Stimulated activated CD4-positive, alpha-beta T cell treated with anti-CD3 and anti-CD28 coated beads, TNF-alpha, amount 100 ng/mL, for 1 hour (primary cell): ENCODE results near the gene TTLL11.

Experiments used
- DNase-seq, 3 donors: peaks; one replicate each; pipeline ENCODE4 v3.0.0-alpha.2; 2020; ENCODE audit warnings: low read depth in 3 of 3, low spot score in 1 of 3

Gene TTLL11

DNA sequence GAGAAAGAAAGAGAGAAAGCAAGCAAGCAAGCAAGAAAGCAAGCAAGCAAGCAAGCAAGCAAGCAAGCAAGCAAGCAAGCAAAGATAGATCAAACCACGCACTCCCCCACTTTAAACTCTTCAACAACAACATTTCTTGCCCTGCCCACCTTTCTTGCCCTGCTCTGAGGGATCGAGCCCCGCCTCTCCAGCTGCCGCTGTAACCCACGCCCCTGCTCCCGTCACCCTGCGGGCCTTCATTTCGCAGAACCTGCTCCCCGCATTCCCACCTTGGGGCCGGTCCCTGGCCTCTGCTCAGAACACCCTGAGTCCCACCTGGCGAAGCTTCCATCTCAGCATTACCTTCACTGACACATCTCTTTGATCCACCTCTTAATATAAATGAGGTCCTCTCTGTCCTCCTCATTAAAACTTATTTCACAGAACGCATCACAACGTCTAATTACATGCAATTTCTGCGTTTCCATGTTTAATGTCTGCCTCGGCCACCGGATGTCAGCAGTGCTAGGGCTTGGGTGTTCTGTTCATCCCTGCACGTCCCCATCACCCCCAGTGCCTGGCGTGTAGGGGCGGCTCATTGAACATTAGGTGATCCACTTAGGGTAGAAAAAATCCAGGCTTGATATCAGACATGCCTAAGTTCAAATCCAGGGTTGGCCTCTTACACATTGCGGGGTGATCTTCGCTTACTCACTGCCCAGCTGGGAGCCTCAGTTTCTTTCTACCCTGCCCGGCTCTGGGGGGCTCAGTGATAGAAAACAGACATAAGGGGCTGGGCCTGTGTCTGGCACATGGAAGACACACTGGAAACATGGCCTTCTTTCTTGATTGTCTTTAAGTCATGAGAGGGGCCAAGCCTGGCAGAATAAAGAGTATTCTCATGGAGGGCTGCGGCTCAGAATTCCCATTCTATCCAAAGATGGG lies 254.1 kb downstream of the TTLL11 start:
- DNase-seq, result no peak

DNA sequence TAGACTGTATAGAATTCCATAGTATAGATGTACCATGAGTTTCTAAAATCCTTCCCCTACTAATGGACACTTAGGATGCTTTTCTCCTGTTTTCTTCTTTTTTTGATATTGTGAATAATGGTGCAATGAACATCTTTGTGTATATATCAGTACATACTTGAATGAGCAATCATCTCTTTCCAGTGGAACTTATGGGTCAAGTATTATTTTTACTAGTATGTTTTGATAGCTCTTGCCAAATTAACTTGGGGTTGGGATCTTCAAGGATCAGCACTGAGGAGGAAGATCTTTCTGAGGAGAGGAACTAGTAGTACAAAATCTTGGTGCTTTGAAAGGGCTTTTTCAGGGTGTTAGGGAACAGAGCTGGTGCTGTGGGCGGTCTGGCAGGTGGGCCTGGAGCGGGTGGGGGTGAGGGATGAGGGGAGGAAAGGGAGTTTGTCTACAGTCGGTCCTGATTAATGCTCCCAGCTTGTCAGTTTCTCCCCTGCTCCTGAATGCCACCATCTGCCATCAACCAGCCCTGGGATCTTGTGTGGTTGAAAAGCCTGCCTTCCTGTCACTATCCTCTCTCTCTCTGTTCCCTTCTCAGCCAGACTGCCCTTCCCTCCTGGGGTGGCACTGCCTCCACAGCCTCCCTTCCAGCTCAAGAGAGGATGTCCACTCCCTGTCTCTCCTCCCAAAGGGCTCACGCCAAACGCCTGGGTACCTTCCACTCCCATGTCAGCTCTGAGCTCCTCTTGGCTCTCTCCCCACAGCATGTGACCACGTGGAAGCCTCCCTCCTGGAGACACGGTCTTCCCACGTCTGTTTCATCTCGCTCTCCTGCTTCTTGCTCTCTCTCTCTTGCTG lies 255.8 kb downstream of the TTLL11 start:
- no peak for DNase-seq

DNA sequence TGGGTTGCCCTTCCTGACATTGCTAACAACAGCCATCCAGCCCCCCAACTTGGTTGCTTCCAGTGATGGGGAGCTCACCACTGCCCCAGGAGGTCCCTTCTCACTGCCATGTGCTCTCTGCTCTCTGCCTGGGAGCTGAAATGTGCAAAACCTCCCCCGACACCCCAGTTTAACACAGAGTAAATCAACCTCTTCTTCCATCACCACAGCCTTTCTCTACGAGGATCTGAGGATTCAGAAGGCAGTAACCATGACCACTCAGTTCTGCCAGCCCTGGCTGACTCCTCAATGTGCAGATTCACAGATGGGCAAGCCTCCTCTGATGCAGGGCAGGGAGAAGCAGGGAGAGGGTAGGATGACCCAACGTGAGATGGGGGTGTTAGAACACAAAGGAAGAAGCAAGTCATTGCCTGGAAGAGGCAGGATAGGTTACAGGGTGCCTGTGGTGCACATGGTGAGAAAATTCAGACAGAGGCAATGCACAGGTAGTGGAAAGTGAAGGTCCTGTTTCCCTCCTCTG lies 256.7 kb downstream of the TTLL11 start:
- no peak for DNase-seq

DNA sequence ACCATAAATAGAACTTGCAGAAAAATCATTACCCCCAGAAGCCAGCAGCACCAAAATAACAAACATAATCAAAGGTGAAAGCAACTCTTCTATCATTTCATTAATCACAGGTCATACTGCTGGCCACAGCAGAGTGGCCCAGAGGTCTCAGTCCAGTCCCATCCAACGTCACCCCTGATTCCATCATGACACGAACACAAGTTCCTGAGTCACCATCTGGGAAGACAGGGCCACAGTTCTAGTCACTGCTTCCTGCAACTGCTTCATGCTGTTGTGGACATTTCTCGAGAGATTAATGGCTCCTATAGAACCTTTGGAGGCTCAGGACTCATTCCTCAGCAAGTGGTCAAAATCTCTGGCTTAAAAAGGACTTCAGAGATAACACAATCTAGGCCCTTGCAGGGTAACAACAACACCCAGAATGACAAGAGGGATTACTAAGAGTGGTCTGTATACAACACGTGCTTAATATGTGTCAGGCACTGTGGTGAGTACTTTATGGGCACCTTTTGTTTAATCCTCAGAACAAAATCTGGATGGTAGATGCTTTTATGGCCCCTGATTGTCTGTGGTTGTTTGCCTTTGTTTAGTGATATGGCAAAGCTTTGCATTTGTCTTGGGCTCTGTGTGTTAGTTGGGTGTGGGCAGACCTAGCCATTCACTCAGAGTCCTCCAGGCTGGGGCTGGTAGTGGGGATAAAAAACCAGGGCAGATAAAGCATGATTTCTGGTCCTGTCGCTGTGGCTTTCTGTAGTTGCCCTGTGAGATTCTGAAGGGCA lies 257.3 kb downstream of the TTLL11 start:
- DNase-seq, result no peak

- no peak for DNase-seq
Observed at GRCh38 chr9:121833061-121833460, 260.0 kb downstream of the TTLL11 start.

- DNase-seq, result no peak
Observed at GRCh38 chr9:121831869-121832268, 261.2 kb downstream of the TTLL11 start.

DNA sequence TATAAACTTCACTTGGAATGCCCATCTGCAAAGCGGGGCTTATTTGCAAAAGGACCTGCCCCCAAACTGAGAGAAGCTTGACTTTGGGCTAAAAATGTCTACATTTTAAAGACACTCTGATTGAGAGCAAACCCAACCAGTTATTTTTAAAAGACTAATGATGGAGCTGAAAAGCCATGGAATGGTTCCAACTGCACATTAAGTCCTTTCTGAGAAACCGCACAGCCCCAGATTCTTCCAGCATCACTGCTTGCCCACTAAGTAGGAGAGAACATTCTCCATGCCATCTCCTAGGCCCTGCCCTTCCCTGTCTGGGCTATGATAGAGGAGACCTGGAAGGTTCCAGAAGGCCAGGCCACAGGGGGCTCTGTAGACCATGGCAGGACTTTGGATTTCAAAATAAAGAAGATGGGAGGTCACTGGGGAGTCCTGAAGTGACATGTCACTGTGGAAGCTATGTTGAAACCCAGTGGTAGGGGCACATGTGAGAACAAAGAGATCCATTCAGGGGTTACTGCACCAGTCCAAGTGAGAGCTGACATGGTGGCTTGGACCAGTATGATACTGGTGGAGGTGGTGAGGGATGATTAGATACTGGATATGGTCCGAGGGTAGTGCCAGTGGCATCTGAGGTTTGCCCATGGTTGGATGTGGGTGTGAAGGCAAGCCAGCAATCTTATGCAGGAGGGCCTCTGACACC lies 262.5 kb downstream of the TTLL11 start:
- DNase-seq, result no peak

- no peak for DNase-seq
Observed at GRCh38 chr9:121827251-121827967, 265.7 kb downstream of the TTLL11 start.

DNA sequence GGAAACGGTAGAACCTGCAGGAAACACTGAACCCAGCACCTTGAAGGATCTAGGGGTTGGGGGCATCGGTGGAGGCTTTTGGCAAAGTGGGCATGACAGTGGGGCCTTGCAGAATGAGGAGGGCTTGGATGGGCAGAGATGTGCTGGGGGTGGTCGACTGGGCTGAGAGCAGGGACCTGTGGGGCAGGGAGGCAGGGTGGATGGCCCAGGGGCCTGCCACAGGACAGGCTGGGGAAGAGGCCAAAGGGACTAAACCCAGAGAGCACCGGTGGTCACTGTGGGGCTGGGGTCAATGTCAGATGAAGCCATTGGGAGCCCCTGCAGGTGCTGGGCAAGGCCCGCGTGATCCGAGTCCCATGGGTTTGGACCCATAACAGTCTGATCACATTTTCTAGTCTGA lies 266.4 kb downstream of the TTLL11 start:
- DNase-seq, result no peak

DNA sequence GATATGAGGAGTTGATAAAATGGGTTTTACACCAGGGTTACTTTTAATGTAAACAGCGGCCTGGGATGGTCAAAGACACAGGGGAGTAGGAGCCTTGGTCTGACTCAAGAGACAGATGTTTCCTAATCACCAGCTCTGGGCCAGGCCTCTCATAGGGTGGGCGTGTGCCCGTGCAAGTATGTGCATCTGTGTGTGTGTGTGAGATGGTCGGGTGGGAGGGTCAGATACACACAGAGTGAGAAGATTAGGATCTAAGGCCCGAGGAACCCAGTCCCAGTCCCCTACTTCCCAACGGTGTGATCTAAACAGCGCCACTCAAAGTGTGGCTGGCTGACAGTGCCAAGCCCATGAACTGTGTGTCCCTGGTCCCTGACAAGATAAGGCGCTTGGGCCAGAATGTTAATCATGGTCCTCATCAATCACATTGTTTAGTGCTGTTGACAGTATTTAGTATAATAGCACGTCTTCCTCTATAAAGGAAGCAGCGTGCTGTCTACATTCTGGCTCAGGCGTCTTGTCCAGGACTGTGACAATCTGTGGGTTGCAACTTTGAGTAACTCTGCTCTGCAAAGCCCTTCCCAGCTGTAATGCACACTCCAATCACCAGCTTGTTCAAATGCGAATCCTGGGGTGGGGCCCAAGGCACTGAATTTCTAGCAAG lies 267.9 kb downstream of the TTLL11 start:
- DNase-seq, result no peak

- no peak for DNase-seq
Observed at GRCh38 chr9:121824651-121825030, 268.5 kb downstream of the TTLL11 start.

DNA sequence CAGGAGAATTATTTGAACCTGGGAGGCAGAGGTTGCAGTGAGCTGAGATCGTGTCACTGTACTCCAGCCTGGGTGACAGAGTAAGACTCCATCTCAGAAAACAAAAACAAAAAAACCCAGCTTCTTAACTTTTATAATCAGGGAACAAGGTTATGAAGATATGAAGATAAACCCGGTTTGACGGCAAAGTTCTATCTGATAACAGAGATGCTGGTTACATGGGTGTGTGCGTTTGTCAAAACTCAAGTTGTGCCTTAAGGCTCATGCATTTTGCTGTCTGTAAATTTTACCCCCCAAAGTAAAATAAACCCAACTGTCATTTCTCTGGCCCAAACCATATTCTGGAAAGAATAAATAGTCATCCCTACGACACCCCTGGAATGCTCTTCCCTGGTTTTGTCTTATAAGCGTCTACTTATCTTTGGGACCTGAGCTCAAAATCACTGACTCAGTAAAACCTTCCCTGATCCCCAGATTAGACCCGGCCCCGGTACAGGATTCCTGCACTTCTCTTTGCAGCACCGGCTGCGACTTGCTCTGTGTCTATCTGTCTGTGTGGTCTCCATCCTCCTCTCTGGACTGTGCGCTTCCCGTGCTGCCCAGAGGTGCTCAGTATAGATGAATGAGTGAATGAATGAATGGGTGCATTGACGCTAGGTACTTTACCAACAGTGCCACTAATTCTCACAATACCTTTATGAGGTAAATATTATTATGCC lies 269.5 kb downstream of the TTLL11 start:
- DNase-seq, result no peak

GRCh38 chr9:121822093-121823085 lies 270.7 kb downstream of the TTLL11 start:
- no peak for DNase-seq

- DNase-seq, result no peak
Observed at GRCh38 chr9:121821326-121821725, 271.8 kb downstream of the TTLL11 start.

DNA sequence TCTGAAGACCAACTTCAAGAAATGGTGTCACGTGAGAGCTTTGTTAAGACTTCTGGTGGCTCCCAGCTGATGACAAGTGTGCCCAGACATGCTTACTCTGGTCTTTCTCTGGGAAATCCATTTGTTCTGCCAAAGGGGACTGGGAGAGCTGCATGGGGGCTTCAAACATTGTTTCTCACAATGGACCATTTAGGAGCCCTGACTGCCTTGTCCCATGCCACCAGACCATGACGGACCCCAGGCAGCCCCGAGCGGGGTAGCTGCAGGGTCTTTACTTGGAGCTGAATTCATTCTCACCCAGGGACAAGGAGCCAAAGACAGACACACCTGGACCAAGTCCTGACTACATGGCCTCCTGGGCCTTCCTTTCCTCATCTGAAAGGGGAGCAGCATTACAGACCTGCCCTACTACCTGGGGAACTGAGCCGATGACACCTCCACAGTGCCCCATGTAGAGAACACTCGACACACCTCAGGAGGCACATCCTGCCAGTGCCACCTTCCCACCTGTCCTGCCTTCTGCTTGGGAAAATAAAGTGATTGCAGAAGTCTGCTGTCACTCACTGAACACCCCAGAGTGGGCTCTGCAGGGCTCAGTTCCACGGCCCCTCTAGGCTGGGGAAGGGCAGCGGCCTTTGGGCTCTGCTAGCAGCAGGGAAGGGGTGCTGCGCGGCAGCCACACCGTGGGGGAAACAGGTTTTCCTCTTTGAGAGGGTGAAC lies 272.7 kb downstream of the TTLL11 start:
- no peak for DNase-seq

DNA sequence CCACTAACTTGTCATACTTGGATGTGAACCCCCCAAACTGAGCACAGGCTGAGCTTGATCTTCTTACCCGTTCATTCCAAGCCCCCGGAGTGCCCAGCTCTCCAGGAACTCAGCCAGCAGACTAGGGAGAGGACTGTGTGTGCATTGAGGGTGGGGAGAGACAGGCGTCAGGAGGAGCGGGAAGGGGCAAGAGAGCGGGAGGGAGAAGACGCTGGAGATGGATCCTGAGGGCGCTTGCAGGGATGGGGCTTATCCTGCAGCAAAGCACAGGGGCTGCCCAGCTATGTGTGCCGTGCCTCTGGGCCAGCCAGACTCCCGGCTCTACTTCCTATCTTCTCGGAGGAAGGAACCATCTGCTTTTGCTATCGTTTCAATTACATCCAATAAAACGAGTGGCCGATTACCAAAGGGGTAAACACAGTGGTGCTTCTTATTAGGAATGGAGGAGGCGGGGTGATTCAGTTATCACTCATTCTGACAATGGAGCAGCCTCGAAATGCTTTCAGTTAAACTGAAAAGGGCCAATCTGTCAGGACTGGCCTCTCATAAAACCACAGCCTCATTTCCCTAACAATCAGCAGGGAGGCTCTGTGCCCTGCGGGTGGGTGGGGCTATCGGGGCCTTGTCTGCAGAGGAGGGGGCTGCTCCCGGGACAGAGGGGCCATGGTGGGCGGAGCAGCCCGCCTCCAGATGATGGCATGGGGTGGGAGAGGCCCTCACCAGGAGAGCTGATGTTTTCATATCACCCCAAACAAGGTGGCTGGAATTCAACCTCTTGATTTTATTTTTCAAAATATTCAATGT lies 273.5 kb downstream of the TTLL11 start:
- DNase-seq, result no peak
